Esophagus squamous epithelium (tissue), 5 donors: ENCODE data around the gene HDHD5. TPM values are rescaled to one million over a fixed set of nuclear protein-coding genes. Genes with fewer than 3 reads are reported as not detected.

ENCODE experiments used
- DNase-seq: peaks from one replicate; lab custom pipeline; 2025; lab: John Stamatoyannopoulos, UW
- H3K27ac ChIP-seq, 4 donors: fragments of 200-600 bp; sonication (generic); one replicate each; pipeline ENCODE4 v1.5.1; 2016 to 2019; ENCODE audit warnings: mild to moderate bottlenecking in 1 of 4
- H3K27me3 ChIP-seq, 4 donors: fragments of 200-600 bp; sonication (generic); 1 replicate in 3 of 4; 2 replicates in 1 of 4; pipeline versions ENCODE4 v1.5.1 to v1.6.0; 2017 to 2021; ENCODE audit warnings: antibody characterized with exemption in 1 of 4
- H3K36me3 ChIP-seq, 3 donors: fragments of 200-600 bp; sonication (generic); one replicate each; pipeline ENCODE4 v1.5.1; 2016 to 2019
- H3K4me1 ChIP-seq, 3 donors: fragments of 200-600 bp; sonication (generic); one replicate each; pipeline ENCODE4 v1.5.1; 2017 to 2019
- H3K4me3 ChIP-seq, 4 donors: fragments of 200-600 bp; sonication (generic); 1 replicate in 3 of 4; 2 replicates in 1 of 4; pipeline ENCODE4 v1.5.1; 2016 to 2019; ENCODE audit warnings: mild to moderate bottlenecking in 2 of 4, moderate library complexity in 1 of 4
- H3K9me3 ChIP-seq, 3 donors: fragments of 200-600 bp; sonication (generic); one replicate each; pipeline ENCODE4 v1.5.1; 2016 to 2019
- CTCF ChIP-seq, 6 experiments: fragments of 450-650 bp in 4 of 6; fragments of 200-600 bp in 2 of 6; sonication (generic) in 2 of 6; IDR thresholded peaks; one replicate each; pipeline ENCODE4 v1.5.1; 2016 to 2019; ENCODE audit warnings: antibody characterized with exemption in 6 of 6, mild to moderate bottlenecking in 4 of 6, moderate library complexity in 4 of 6
- POLR2A ChIP-seq, 4 donors: fragments of 450-650 bp; IDR thresholded peaks; one replicate each; pipeline ENCODE4 v1.6.1; 2017; ENCODE audit warnings: antibody characterized with exemption in 4 of 4, mild to moderate bottlenecking in 4 of 4, moderate library complexity in 3 of 4
- WGBS, 2 donors: methylation state at CpG; one replicate each; pipeline ENCODE4 v1.1.5; 2018; 5-methylcytosine and 5-hydroxymethylcytosine counted together
- intact Hi-C: fragments of 100-400 bp; cut with DNase I; formaldehyde crosslinking; loops from one replicate; pipeline ENCODE4 v1.15.0; 2022
- total RNA-seq, 4 donors: library from RNA; depleted of rRNA; stranded (reverse); fragments of >200 nt; gene quantifications; one replicate each; pipeline ENCODE4 v1.1.0, GENCODE V29; 2016
- donor health status: DM: yes; HTN: yes; CAD: no.

Gene HDHD5
- 10 to 100 TPM; 23.2 to 40.4 (median 36.2) TPM for total RNA-seq

GRCh38 chr22:17158568-17159503 lies at the start of gene HDHD5:
Gene HDHD5 (minus strand): TSS chr22:17159277. CDS start chr22:17159251, 26 bp downstream.
- Histone ChIP-seq H3K36me3 (no peaks in the 10 kb centered on the region), H3K9me3 (no peaks in the 10 kb centered on the region), H3K4me1 (peaks cover 0 to 53% (median 26%) of the 10 kb centered on the region in 3 donors), H3K27ac (peak within 1 kb of the TSS; percentile 89 to 96 (median 95)), H3K27me3 (no peaks in the 10 kb centered on the region), H3K4me3 (peak within 1 kb of the TSS; percentile 80 to 99 (median 87))
- 0% methylated on average over 3 to 14 of the region's 114 CpGs for WGBS, 2 donors
- intact Hi-C loops: no loop called here
- TF ChIP-seq POLR2A (IDR thresholded peaks at IDR 0.05) (peak in 2 of 4 donors; percentile 38 to 56), CTCF (IDR thresholded peaks at IDR 0.05) (no peak)
- DNase-seq: peak; percentile 44

GRCh38 chr22:17205432-17205831 lies 46.4 kb upstream of the HDHD5 start:
- Histone ChIP-seq H3K4me3 (no peak overlapping the region), H3K27me3 (peaks cover 0 to 11% (median 0%) of the 10 kb centered on the region in 4 donors), H3K9me3 (no peaks in the 10 kb centered on the region), H3K4me1 (no peaks in the 10 kb centered on the region), H3K27ac (no peak overlapping the region), H3K36me3 (no peaks in the 10 kb centered on the region)
- TF ChIP-seq POLR2A (IDR thresholded peaks at IDR 0.05) (no peak), CTCF (IDR thresholded peaks at IDR 0.05) (peak in 1 of 6 experiments; percentile 13)
- no peak for DNase-seq
- WGBS, 2 donors: 33 to 58% methylated on average over 3 to 5 of the region's 7 CpGs
- intact Hi-C loops: no loop called here

GRCh38 chr22:17201285-17201945 lies 42.3 kb upstream of the HDHD5 start:
- 46 to 50% methylated on average over 8 of the region's 8 CpGs for WGBS, 2 donors
- H3K4me1 ChIP-seq: peaks cover 0 to 18% (median 0%) of the 10 kb centered on the region in 3 donors
- H3K4me3 ChIP-seq: no peak overlapping the region
- H3K36me3 ChIP-seq: no peaks in the 10 kb centered on the region
- intact Hi-C loops: no loop called here
- peaks cover 0 to 17% (median 0%) of the 10 kb centered on the region in 4 donors for H3K27me3 ChIP-seq
- H3K27ac ChIP-seq: no peak overlapping the region
- H3K9me3 ChIP-seq: no peaks in the 10 kb centered on the region
- no peak for DNase-seq
- TF ChIP-seq CTCF (IDR thresholded peaks at IDR 0.05) (peak in 1 of 6 experiments; percentile 15), POLR2A (IDR thresholded peaks at IDR 0.05) (no peak)

- Histone ChIP-seq H3K27ac (peak overlapping the region in 1 of 4 donors; percentile 72), H3K4me3 (peak overlapping the region; percentile 4 to 47 (median 28)), H3K4me1 (peaks cover 0 to 18% (median 0%) of the 10 kb centered on the region in 3 donors), H3K36me3 (no peaks in the 10 kb centered on the region), H3K27me3 (peaks cover 0 to 17% (median 0%) of the 10 kb centered on the region in 4 donors), H3K9me3 (no peaks in the 10 kb centered on the region)
- DNase-seq: no peak
- 24 to 45% methylated on average over 13 to 14 of the region's 20 CpGs for WGBS, 2 donors
- intact Hi-C loops: no loop called here
- TF ChIP-seq POLR2A (IDR thresholded peaks at IDR 0.05): no peak
Observed at GRCh38 chr22:17199003-17199731, 40.1 kb upstream of the HDHD5 start.
